ENCODE results near the gene CEP164. TPM values are rescaled to one million over a fixed set of nuclear protein-coding genes. Genes with fewer than 3 reads are reported as not detected.

Gene CEP164
- total and polyA plus RNA-seq, 2 experiments from 2014 or later = 13.9 to 23.8 TPM

GRCh38 chr11:117411736-117412135, 84.1 kb downstream of the CEP164 start:
- H3K27me3 Mint-ChIP-seq (ENCODE audit: insufficient read depth, low read depth, poor library complexity) = peaks cover 10% of the 10 kb centered on the region
- Histone ChIP-seq H3K9me2 (ENCODE audit: insufficient read depth) (no peaks in the 10 kb centered on the region), H3F3A (replicated peaks; ENCODE audit: low read depth) (no peaks in the 10 kb centered on the region), H4K20me1 (replicated peaks; ENCODE audit: insufficient read depth) (no peaks in the 10 kb centered on the region), H2AFZ (no peak overlapping the region), H3K79me2 (replicated peaks; ENCODE audit: insufficient read depth) (no peaks in the 10 kb centered on the region), H3K4me2 (no peak overlapping the region), H3K27me3 (ENCODE audit: insufficient read depth) (no peaks in the 10 kb centered on the region), H3K27ac (ENCODE audit: low read depth) (no peak overlapping the region), H3K36me3 (ENCODE audit: insufficient read depth) (peaks cover 4% of the 10 kb centered on the region; the same call in 1 of the 2 replicates), H3K4me1 (ENCODE audit: insufficient read depth) (no peaks in the 10 kb centered on the region), H3K4me3 (no peak overlapping the region)
- peaks cover 25% of the 10 kb centered on the region for H3K36me3 Mint-ChIP-seq (ENCODE audit: low read depth)
- no peak overlapping the region for H3K4me3 Mint-ChIP-seq
- no peak; the same call in 2 of the 3 replicates for ATAC-seq
- no peak for TF ChIP-seq CTCF (conservative IDR thresholded peaks at IDR 0.05; ENCODE audit: low read depth in 2 of 2)
- TF ChIP-seq ZNF462 (CRISPR knock-in tag; IDR thresholded peaks at IDR 0.05) = no peak
- TF ChIP-seq EZH2phosphoT487 (IDR thresholded peaks at IDR 0.05; ENCODE audit: unreplicated experiment) = no peak
- no peak for TF ChIP-seq JUNB (IDR thresholded peaks at IDR 0.05; ENCODE audit: unreplicated experiment)
- no peak for TF ChIP-seq POLR2AphosphoS5 (IDR thresholded peaks at IDR 0.05; ENCODE audit: low read depth)
- no peak for TF ChIP-seq ETS1 (IDR thresholded peaks at IDR 0.05)
- TF ChIP-seq CREB1 (CRISPR knock-in tag; IDR thresholded peaks at IDR 0.05; ENCODE audit: low read depth) = no peak
- TF ChIP-seq ZNF331 (CRISPR knock-in tag; IDR thresholded peaks at IDR 0.05; ENCODE audit: low read depth) = no peak
- no peak for TF ChIP-seq NANOG (IDR thresholded peaks at IDR 0.05; ENCODE audit: borderline replicate concordance)
- no peak for TF ChIP-seq REST (IDR thresholded peaks at IDR 0.05; ENCODE audit: unreplicated experiment)
- no peak for TF ChIP-seq STAT1 (IDR thresholded peaks at IDR 0.05; ENCODE audit: unreplicated experiment)
- no peak for TF ChIP-seq ZNF114 (CRISPR knock-in tag; IDR thresholded peaks at IDR 0.05)
- no peak for TF ChIP-seq EZH2 (IDR thresholded peaks at IDR 0.05; ENCODE audit: low read depth, unreplicated experiment)
- H3K4me1 Mint-ChIP-seq = peaks cover 21% of the 10 kb centered on the region
- no peak for DNase-seq (ENCODE audit: low spot score)
- H3K9me3 Mint-ChIP-seq = no peaks in the 10 kb centered on the region
- H3K27ac Mint-ChIP-seq = no peak overlapping the region
